GM13977 (cell line): ENCODE results near the gene ORC2.

Experiments
- DNase-seq: peaks from one replicate; pipeline ENCODE4 v3.0.0; 2012; ENCODE audit warnings: low spot score
- in situ Hi-C: fragments of 300-500 bp; cut with MboI; formaldehyde crosslinking; loops from one replicate; pipeline ENCODE4 v1.12.0; 2022; ENCODE audit warnings: low sequenced_read_pairs, low pct_unique_long_range_greater_than_20kb, mixed read lengths, inconsistent platforms; ENCODE audit not compliant: unreplicated experiment
- TF ChIP-seq, protein P1 (sequence below): IDR thresholded peaks from 2 replicates; pipeline ENCODE4 v1.5.1; 2012; ENCODE audit warnings: mild to moderate bottlenecking, control low read depth; ENCODE audit not compliant: insufficient read depth; ENCODE audit errors: extremely low read depth, missing control alignments

ORC2 gene

GRCh38 chr2:200863782-200864175 is 99.7 kb downstream of the ORC2 start:
- TF ChIP-seq, protein P1, sequence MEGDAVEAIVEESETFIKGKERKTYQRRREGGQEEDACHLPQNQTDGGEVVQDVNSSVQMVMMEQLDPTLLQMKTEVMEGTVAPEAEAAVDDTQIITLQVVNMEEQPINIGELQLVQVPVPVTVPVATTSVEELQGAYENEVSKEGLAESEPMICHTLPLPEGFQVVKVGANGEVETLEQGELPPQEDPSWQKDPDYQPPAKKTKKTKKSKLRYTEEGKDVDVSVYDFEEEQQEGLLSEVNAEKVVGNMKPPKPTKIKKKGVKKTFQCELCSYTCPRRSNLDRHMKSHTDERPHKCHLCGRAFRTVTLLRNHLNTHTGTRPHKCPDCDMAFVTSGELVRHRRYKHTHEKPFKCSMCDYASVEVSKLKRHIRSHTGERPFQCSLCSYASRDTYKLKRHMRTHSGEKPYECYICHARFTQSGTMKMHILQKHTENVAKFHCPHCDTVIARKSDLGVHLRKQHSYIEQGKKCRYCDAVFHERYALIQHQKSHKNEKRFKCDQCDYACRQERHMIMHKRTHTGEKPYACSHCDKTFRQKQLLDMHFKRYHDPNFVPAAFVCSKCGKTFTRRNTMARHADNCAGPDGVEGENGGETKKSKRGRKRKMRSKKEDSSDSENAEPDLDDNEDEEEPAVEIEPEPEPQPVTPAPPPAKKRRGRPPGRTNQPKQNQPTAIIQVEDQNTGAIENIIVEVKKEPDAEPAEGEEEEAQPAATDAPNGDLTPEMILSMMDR: no peak
- in situ Hi-C loops: no loop called here
- DNase-seq: no peak

DNA sequence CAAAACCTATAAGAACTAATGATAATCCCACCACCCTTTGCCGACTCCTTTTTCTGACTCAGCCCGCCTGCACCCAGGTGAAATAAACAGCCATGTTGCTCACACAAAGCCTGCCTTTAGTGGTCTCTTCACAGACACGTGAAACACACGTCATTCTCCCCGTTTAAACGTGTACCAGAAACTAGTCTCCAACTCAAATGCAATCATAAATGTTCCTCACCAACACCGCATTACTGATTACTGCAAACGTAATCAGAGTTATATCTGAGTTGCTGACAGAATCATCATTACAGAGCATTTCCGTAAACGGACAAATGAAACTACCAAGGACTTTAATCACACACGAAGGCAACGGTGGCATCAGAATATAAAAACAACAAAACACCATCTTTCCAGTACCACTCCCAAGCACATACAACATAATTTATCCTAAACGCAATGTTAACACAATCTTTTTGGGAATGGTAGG is 100.9 kb downstream of the ORC2 start:
- TF ChIP-seq, protein P1: no peak
- in situ Hi-C loops: no loop called here
- peak; percentile 58 for DNase-seq

DNA sequence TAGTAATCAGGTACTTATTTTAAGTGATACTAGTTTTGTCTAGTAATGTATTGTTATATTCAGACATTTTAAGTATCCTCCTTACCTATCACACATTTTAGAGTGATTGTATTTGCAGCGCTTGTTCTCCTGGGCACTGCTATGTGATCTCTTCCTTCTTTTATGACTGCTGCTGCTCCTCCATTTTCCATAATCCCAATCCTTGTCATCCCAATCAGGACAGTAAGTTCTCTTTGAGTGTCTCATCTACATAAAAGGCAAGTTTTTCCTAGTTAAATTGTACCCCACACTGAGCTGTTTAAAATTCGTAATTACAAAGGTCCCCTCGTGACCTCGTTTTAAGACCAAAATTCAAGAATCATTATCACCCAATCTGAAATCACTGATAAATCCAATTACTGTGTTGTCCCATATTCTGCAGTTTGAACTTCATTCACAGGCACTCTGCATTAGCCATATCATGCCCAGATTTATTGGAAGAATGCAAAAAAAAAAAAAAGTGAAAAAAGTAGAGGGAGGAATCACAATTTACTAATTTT is 101.8 kb downstream of the ORC2 start:
- no peak for DNase-seq
- TF ChIP-seq, protein P1: no peak
- in situ Hi-C loops: no loop called here

GRCh38 chr2:200860092-200860795 is 103.2 kb downstream of the ORC2 start:
- DNase-seq: no peak
- in situ Hi-C loops: no loop called here
- TF ChIP-seq, protein P1: no peak
